Fibroblast of lung (primary cell): Measurements from ENCODE around the gene CFAP74.

Experiments
- EZH2 ChIP-seq: IDR thresholded peaks from 2 replicates; pipeline ENCODE4 v1.5.1; 2012; ENCODE audit warnings: low read length, control low read depth, mild to moderate bottlenecking; ENCODE audit errors: missing control alignments
- TF ChIP-seq, protein P1 (sequence below), 2 donors: IDR thresholded peaks in 1 of 2; conservative IDR thresholded peaks in 1 of 2; 1 replicate in 1 of 2; 2 replicates in 1 of 2; pipeline ENCODE4 v1.5.1; 2011 to 2012; ENCODE audit warnings: low read length in 2 of 2, control low read depth in 1 of 2, inconsistent platforms in 1 of 2, low read depth in 1 of 2, mild to moderate bottlenecking in 1 of 2

DNA sequence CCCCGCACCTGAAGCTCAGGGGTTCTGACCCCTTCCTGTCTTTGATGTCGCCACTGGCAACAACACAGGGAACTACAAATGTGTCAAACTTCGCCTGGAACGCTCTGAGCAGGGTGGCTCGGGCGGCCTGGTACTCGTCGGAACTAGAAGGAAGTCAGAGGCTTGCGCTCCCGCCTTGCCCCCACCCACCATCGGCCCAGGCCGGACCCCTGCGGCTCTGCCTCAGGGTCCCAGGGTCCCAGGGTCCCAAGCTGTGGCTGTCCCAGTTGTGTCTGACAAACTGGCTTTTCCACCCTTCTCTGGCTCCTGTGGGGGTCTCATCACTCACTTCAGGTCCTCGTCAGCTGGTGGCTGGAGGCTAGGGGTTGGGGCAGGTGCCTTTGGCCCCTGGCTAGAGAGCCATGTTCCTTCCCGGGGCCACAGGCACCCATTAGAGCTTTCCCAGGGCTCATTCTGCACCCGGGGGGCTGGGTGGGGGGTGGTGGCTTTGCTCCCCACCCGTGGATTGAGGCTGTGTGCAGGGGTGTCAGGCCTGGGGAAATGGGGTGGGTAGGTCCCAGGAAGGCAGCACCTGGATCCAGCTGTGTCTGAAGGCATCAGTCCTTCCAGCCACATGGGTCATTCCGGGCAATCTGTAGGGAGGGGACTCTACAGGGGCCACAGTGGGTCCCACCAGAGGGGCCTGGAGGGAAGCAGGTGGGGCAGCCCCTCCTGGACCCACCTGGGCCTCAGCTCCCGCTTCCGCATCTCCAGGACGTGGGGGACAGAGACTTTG lies 76.5 kb downstream of the CFAP74 start:
- TF ChIP-seq, protein P1, sequence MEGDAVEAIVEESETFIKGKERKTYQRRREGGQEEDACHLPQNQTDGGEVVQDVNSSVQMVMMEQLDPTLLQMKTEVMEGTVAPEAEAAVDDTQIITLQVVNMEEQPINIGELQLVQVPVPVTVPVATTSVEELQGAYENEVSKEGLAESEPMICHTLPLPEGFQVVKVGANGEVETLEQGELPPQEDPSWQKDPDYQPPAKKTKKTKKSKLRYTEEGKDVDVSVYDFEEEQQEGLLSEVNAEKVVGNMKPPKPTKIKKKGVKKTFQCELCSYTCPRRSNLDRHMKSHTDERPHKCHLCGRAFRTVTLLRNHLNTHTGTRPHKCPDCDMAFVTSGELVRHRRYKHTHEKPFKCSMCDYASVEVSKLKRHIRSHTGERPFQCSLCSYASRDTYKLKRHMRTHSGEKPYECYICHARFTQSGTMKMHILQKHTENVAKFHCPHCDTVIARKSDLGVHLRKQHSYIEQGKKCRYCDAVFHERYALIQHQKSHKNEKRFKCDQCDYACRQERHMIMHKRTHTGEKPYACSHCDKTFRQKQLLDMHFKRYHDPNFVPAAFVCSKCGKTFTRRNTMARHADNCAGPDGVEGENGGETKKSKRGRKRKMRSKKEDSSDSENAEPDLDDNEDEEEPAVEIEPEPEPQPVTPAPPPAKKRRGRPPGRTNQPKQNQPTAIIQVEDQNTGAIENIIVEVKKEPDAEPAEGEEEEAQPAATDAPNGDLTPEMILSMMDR (conservative IDR thresholded peaks at IDR 0.05 in 1 of 2, IDR thresholded peaks at IDR 0.05 in 1 of 2; ENCODE audit: low read depth in 1 of 2, low read length in 2 of 2): no peak
- TF ChIP-seq EZH2: no peak
